Stomach (tissue), 19 donors: ENCODE data around the gene NLGN4X. TPM values are rescaled to one million over a fixed set of nuclear protein-coding genes. Genes with fewer than 3 reads are reported as not detected.

Experiments used
- DNase-seq, 2 donors: peaks; one replicate each; pipeline versions ENCODE4 v3.0.0 to v3.0.0-alpha.2; 2013 to 2019
- H3K27ac ChIP-seq, 5 donors: fragments of 200-600 bp in 4 of 5; sonication (generic) in 4 of 5; one replicate each; pipeline ENCODE4 v1.5.1; 2013 to 2019; ENCODE audit warnings: mild to moderate bottlenecking in 1 of 5, moderate library complexity in 1 of 5
- H3K27me3 ChIP-seq, 3 donors: fragments of 200-600 bp; sonication (generic); one replicate each; pipeline ENCODE4 v1.5.1; 2017 to 2019; ENCODE audit warnings: mixed run types in 1 of 3
- H3K36me3 ChIP-seq, 4 donors: fragments of 200-600 bp; sonication (generic); 1 replicate in 3 of 4; 2 replicates in 1 of 4; pipeline ENCODE4 v1.5.1; 2016 to 2019
- H3K4me1 ChIP-seq, 4 donors: fragments of 200-600 bp; sonication (generic); one replicate each; pipeline ENCODE4 v1.5.1; 2016 to 2019
- H3K4me3 ChIP-seq, 4 donors: fragments of 200-600 bp; sonication (generic) in 3 of 4; one replicate each; pipeline ENCODE4 v1.5.1; 2016 to 2019; ENCODE audit warnings: mild to moderate bottlenecking in 1 of 4
- H3K9me3 ChIP-seq, 4 donors: fragments of 200-600 bp; sonication (generic); one replicate each; pipeline ENCODE4 v1.5.1; 2016 to 2019
- CTCF ChIP-seq, 7 experiments: fragments of 450-650 bp in 4 of 7; fragments of 200-600 bp in 3 of 7; sonication (generic) in 3 of 7; IDR thresholded peaks; one replicate each; pipeline ENCODE4 v1.5.1; 2016 to 2019; ENCODE audit warnings: antibody characterized with exemption in 7 of 7, control low read depth in 2 of 7, mild to moderate bottlenecking in 1 of 7
- EP300 ChIP-seq: sonication (generic); formaldehyde crosslinking; IDR thresholded peaks from one replicate; pipeline ENCODE4 v1.6.1; 2017; ENCODE audit warnings: antibody characterized with exemption
- POLR2A ChIP-seq, 4 donors: fragments of 450-650 bp; IDR thresholded peaks; one replicate each; pipeline ENCODE4 v1.6.1; 2016; ENCODE audit warnings: antibody characterized with exemption in 4 of 4, control low read depth in 2 of 4, mild to moderate bottlenecking in 1 of 4, moderate library complexity in 1 of 4
- POLR2AphosphoS5 ChIP-seq, 3 donors: sonication (generic); formaldehyde crosslinking; IDR thresholded peaks; one replicate each; pipeline ENCODE4 v1.6.1; 2016; ENCODE audit warnings: antibody characterized with exemption in 3 of 3
- WGBS, 5 donors: extraction: QIAGEN DNeasy Blood & Tissue Kit in 3 of 5; methylation state at CpG; one replicate each; pipeline versions ENCODE4 v1.1.5 to v1.1.7; 2013 to 2018; 5-methylcytosine and 5-hydroxymethylcytosine counted together
- intact Hi-C: fragments of 100-400 bp; cut with DNase I; formaldehyde crosslinking; loops from one replicate; pipeline ENCODE4 v1.15.1; 2023; ENCODE audit warnings: low total_unique reads
- long read RNA-seq, 10 donors: transcript quantifications; one replicate each; lab custom pipeline, GENCODE V29; 2026
- polyA plus RNA-seq, 3 donors: library from polyadenylated mRNA; stranded (reverse); fragments of 200-250 nt; gene quantifications; one replicate each; pipeline ENCODE4 v1.2.3, GENCODE V29; 2013
- total RNA-seq, 5 donors: library from RNA; depleted of rRNA; stranded (reverse); fragments of >200 nt; gene quantifications; one replicate each; pipeline versions ENCODE4 v1.1.0 to v1.2.3, GENCODE V29; 2014 to 2016
- donor health status: healthy with polysubstance abuse.
- donor health status: Bipolar disorder and iron deficiency.
- donor health status: healthy.

The NLGN4X gene
- 1 to 10 TPM in 3 of 5 donors, under 1 TPM in 2; under 0.01 to 9.0 (median 1.9) TPM for total RNA-seq
- under 1 TPM; 0.37 to 0.46 (median 0.38) TPM for polyA plus RNA-seq
- long read RNA-seq, donor 1, full-length matches to known transcripts: 1 of 1 reads
- long read RNA-seq, donor 1, partial matches to known transcripts: 0 of 1 reads
- long read RNA-seq, donor 1, other reads (novel, unspliced or antisense): 0 of 1 reads
- long read RNA-seq, donor 2, full-length matches to known transcripts: 2 of 2 reads
- long read RNA-seq, donor 2, partial matches to known transcripts: 0 of 2 reads
- long read RNA-seq, donor 2, other reads (novel, unspliced or antisense): 0 of 2 reads
- long read RNA-seq, donor 3: 0 reads
- long read RNA-seq, donor 4: 0 reads
- long read RNA-seq, donor 5: 0 reads
- long read RNA-seq, donor 6, full-length matches to known transcripts: 1 of 1 reads
- long read RNA-seq, donor 6, partial matches to known transcripts: 0 of 1 reads
- long read RNA-seq, donor 6, other reads (novel, unspliced or antisense): 0 of 1 reads
- long read RNA-seq, donor 7, full-length matches to known transcripts: 4 of 4 reads
- long read RNA-seq, donor 7, partial matches to known transcripts: 0 of 4 reads
- long read RNA-seq, donor 7, other reads (novel, unspliced or antisense): 0 of 4 reads
- long read RNA-seq, donor 8, full-length matches to known transcripts: 1 of 1 reads
- long read RNA-seq, donor 8, partial matches to known transcripts: 0 of 1 reads
- long read RNA-seq, donor 8, other reads (novel, unspliced or antisense): 0 of 1 reads
- long read RNA-seq, donor 9, full-length matches to known transcripts: 1 of 1 reads
- long read RNA-seq, donor 9, partial matches to known transcripts: 0 of 1 reads
- long read RNA-seq, donor 9, other reads (novel, unspliced or antisense): 0 of 1 reads
- long read RNA-seq, donor 10: 0 reads

GRCh38 chrX:6228720-6229119 lies at the start of gene NLGN4X:
NLGN4X (minus strand) TSS chrX:6228867; CDS start chrX:6151466, 77,401 bp downstream.
- DNase-seq: peak in 1 of 2 donors; percentile 57
- Histone ChIP-seq H3K4me1 (peaks cover 0 to 26% (median 14%) of the 10 kb centered on the region in 4 donors), H3K4me3 (peak within 1 kb of the TSS; percentile 36 to 48 (median 43)), H3K36me3 (no peaks in the 10 kb centered on the region), H3K27ac (no peak within 1 kb of the TSS), H3K27me3 (peaks cover 6 to 40% (median 34%) of the 10 kb centered on the region in 3 donors), H3K9me3 (no peaks in the 10 kb centered on the region)
- intact Hi-C loops: no loop called here
- 0 to 4% (median 3%) methylated on average over 12 of the region's 12 CpGs for WGBS, 5 donors
- TF ChIP-seq POLR2AphosphoS5 (IDR thresholded peaks at IDR 0.05): no peak
- TF ChIP-seq POLR2A (IDR thresholded peaks at IDR 0.05): no peak
- TF ChIP-seq CTCF (IDR thresholded peaks at IDR 0.05): no peak
- no peak for TF ChIP-seq EP300

DNA sequence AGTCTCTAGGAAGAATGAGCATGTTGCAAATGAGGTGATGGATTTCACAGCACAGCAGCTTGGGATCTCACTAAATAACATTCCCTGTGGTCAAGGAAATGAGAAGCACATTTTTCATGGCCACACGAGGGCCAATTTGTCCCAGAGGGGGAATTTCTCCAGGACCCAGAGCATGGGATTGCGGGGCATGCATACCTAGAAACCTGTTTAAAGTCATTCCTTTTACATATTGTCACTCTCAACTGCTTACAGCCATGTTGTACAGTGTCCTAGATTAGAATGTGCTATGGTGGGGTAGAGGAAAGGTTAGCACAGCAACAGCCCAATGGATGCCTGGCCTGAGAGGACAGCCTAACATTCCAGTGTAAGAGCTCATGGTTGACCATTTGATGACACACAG lies 37.4 kb upstream of the NLGN4X start:
- Histone ChIP-seq H3K27me3 (no peaks in the 10 kb centered on the region), H3K4me3 (no peak overlapping the region), H3K9me3 (no peaks in the 10 kb centered on the region), H3K4me1 (no peaks in the 10 kb centered on the region), H3K27ac (no peak overlapping the region), H3K36me3 (no peaks in the 10 kb centered on the region)
- intact Hi-C loops: no loop called here
- DNase-seq: no peak
- TF ChIP-seq POLR2AphosphoS5 (IDR thresholded peaks at IDR 0.05) (no peak), CTCF (IDR thresholded peaks at IDR 0.05) (no peak), EP300 (no peak), POLR2A (IDR thresholded peaks at IDR 0.05) (no peak)
- WGBS, 5 donors: 76 to 100% (median 82%) methylated on average over 1 to 2 of the region's 2 CpGs

- DNase-seq: no peak
- Histone ChIP-seq H3K27ac (no peak overlapping the region), H3K9me3 (no peaks in the 10 kb centered on the region), H3K36me3 (no peaks in the 10 kb centered on the region), H3K4me1 (no peaks in the 10 kb centered on the region), H3K4me3 (no peak overlapping the region), H3K27me3 (no peaks in the 10 kb centered on the region)
- intact Hi-C loops: no loop called here
- TF ChIP-seq POLR2A (IDR thresholded peaks at IDR 0.05): no peak
- TF ChIP-seq CTCF (IDR thresholded peaks at IDR 0.05): no peak
- TF ChIP-seq EP300: no peak
- TF ChIP-seq POLR2AphosphoS5 (IDR thresholded peaks at IDR 0.05): no peak
- WGBS, 5 donors: 46 to 77% (median 71%) methylated on average over 3 of the region's 3 CpGs
Measured at GRCh38 chrX:6262959-6263358, 34.3 kb upstream of the NLGN4X start.

DNA sequence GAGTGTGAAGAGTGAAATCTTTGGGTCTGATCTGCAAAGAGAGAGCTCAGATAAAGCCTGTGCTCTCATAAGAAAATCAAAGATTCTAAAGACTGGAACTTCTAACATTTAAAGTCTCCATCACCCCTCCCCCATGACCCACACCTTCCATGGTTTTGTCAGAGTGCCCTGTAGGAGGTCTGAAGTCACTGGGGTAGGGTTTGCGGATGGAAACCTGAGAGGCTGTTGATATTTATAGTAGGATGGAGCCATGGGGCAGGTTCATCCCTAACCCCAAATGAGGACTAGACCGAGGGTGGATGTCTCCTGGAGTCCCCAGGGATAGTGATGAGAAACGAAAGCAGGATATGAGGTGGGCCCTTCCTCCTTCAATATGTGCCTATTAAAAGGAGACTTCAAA lies 28.4 kb upstream of the NLGN4X start:
- Histone ChIP-seq H3K9me3 (no peaks in the 10 kb centered on the region), H3K27me3 (no peaks in the 10 kb centered on the region), H3K4me3 (no peak overlapping the region), H3K4me1 (no peaks in the 10 kb centered on the region), H3K27ac (no peak overlapping the region), H3K36me3 (no peaks in the 10 kb centered on the region)
- 32 to 54% (median 35%) methylated on average over 2 to 3 of the region's 3 CpGs for WGBS, 5 donors
- intact Hi-C loops: no loop called here
- no peak for TF ChIP-seq POLR2AphosphoS5 (IDR thresholded peaks at IDR 0.05)
- TF ChIP-seq POLR2A (IDR thresholded peaks at IDR 0.05): no peak
- no peak for TF ChIP-seq CTCF (IDR thresholded peaks at IDR 0.05)
- no peak for TF ChIP-seq EP300
- no peak for DNase-seq
